ENCODE measurements around the gene STX17.
A peak's percentile ranks its signal among the peaks of the same experiment; 100 is the strongest.
"Not testable (repeated sequence)": the region's sequence is repeated elsewhere in the genome, so short reads cannot be mapped to it uniquely, and the experiment has no call there.

STX17 gene

GRCh38 chr9:99986642-99987041 is 80.2 kb downstream of the STX17 start:
- TF ChIP-seq CTCF (IDR thresholded peaks at IDR 0.05; ENCODE audit: borderline replicate concordance, control extremely low read depth, extremely low read depth, insufficient read depth, missing control alignments): no peak
- in situ Hi-C loops (cut with MboI; ENCODE audit: low sequenced_read_pairs, unreplicated experiment): no loop called here
- DNase-seq (ENCODE audit: low spot score): no peak

GRCh38 chr9:99990508-99990907 is 84.1 kb downstream of the STX17 start:
- DNase-seq (ENCODE audit: low spot score); in situ Hi-C loops (cut with MboI; ENCODE audit: low sequenced_read_pairs, unreplicated experiment): not testable (repeated sequence)

GRCh38 chr9:99998266-99998665 is 91.8 kb downstream of the STX17 start:
- DNase-seq (ENCODE audit: low spot score): no peak
- in situ Hi-C loops (cut with MboI; ENCODE audit: low sequenced_read_pairs, unreplicated experiment): no loop called here
- no peak for TF ChIP-seq CTCF (IDR thresholded peaks at IDR 0.05; ENCODE audit: borderline replicate concordance, control extremely low read depth, extremely low read depth, insufficient read depth, missing control alignments)

GRCh38 chr9:99998866-99999265 is 92.4 kb downstream of the STX17 start:
- no peak for DNase-seq (ENCODE audit: low spot score)
- TF ChIP-seq CTCF (IDR thresholded peaks at IDR 0.05; ENCODE audit: borderline replicate concordance, control extremely low read depth, extremely low read depth, insufficient read depth, missing control alignments): no peak
- in situ Hi-C loops (cut with MboI; ENCODE audit: low sequenced_read_pairs, unreplicated experiment): no loop called here

- no peak for DNase-seq (ENCODE audit: low spot score)
- no peak for TF ChIP-seq CTCF (IDR thresholded peaks at IDR 0.05; ENCODE audit: borderline replicate concordance, control extremely low read depth, extremely low read depth, insufficient read depth, missing control alignments)
- in situ Hi-C loops (cut with MboI; ENCODE audit: low sequenced_read_pairs, unreplicated experiment): loop anchor here (25.0 kb wide), 1 partner anchor 737 kb away; no protein-coding TSS in a partner anchor
These were observed 93.3 kb downstream of the STX17 start for GRCh38 chr9:99999797-100000196.

- peak; percentile 51 for DNase-seq (ENCODE audit: low spot score)
- in situ Hi-C loops (cut with MboI; ENCODE audit: low sequenced_read_pairs, unreplicated experiment): loop anchor here (10.0 to 25.0 kb wide), 2 partner anchors 749 to 826 kb away; no protein-coding TSS in a partner anchor
- peak; percentile 27 for TF ChIP-seq CTCF (IDR thresholded peaks at IDR 0.05; ENCODE audit: borderline replicate concordance, control extremely low read depth, extremely low read depth, insufficient read depth, missing control alignments)
These were observed 104.7 kb downstream of the STX17 start for GRCh38 chr9:100011062-100011681.

- in situ Hi-C loops (cut with MboI; ENCODE audit: low sequenced_read_pairs, unreplicated experiment): loop anchor here (10.0 to 25.0 kb wide), 2 partner anchors 750 to 827 kb away; no protein-coding TSS in a partner anchor
- DNase-seq (ENCODE audit: low spot score): no peak
- TF ChIP-seq CTCF (IDR thresholded peaks at IDR 0.05; ENCODE audit: borderline replicate concordance, control extremely low read depth, extremely low read depth, insufficient read depth, missing control alignments): no peak
These were observed 105.8 kb downstream of the STX17 start for GRCh38 chr9:100012279-100012678.

Data from GM13976 (cell line).